HT-29 (cell line): ENCODE results near the gene TSPAN18. TPM values are rescaled to one million over a fixed set of nuclear protein-coding genes. Genes with fewer than 3 reads are reported as not detected.

Experiments
- DNase-seq: peaks from one replicate; pipeline ENCODE4 v3.0.0-alpha.2; 2015; ENCODE audit warnings: low spot score
- total RNA-seq: library from RNA; depleted of rRNA; stranded (reverse); fragments of >200 nt; shearing (Covaris generic); gene quantifications from 2 replicates; pipeline ENCODE4 v1.2.3, GENCODE V29; 2014

TSPAN18 gene
- total RNA-seq, 1 experiment from 2014 or later = not detected

DNA sequence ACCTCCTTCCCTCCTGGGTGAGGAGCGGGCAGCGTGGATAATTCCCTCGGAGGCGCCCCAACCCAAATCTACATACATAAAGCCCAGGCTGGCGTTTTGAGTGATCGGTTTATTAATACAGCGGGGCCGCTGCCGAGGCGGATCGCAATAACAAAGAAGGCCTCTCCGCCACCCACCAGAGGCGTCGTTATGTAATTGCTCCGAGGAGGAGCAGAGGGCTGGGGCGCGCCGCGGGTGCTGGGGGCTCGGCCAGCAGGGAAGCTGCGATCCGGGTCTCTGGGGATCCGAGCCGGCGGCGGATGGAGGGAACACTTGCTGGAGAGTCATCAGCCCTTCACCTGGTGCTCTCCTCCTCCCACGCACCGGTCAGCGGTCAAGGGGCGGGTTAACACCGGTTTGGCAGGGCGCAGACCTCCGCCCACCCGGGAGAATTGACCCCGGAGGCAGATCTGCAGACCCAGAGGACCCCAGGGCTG lies 230.3 kb downstream of the TSPAN18 start:
- DNase-seq = no peak

DNA sequence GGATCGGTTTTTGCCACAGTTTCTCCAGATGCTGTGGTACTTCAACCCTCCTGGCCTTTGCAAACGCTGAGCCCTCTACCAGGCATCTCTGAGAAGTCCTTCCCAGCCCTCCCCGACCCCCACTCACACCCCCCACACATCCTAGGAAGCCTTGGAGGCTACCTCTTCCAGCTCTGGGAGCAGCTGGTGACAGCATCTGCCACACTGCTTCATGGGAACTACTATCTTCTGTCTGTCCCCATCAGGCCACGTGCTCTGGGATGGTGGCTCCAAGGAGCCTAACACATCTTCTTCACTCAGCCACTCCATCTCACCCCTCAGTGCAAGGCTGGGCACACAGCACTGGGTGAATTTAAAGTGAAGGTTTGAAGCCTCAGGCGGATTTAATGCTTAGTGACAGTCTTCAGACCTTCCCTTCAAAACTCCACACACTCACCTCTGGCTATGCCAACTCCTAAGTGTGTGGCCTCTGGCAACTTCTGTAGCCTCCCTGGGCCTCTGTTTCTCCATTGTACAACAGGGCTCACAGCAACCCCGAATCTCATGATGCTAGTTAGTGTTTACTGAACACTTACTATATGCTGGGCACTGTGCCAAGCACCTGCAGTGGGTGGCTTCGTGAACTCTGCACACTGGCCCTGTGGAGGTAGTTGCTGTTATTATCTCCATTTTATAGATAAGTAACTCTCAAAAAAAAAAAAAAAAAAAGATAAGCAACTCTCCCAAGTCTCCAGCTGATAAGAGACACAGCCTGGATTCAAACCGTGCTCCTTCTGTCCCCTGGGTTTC lies 231.2 kb downstream of the TSPAN18 start:
- DNase-seq = peak; percentile 31

DNA sequence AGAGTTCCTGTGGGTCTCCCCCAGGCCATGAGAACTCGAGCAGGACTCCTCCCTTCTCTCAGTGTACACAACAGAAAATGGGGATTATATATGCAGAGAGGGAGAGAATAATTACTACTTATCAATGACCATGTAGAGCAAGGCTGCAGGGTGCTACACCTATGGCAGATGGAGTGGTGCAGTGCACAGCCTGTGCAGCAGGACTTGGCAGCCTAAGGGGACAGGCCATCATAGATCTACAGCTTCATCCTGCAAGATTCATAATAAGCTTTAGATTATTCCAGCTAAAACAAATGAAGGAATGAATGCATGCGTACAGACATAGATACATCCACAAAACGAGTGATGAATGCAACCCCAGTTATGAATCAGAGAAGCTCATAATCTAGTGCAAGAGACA lies 232.3 kb downstream of the TSPAN18 start:
- no peak for DNase-seq

DNA sequence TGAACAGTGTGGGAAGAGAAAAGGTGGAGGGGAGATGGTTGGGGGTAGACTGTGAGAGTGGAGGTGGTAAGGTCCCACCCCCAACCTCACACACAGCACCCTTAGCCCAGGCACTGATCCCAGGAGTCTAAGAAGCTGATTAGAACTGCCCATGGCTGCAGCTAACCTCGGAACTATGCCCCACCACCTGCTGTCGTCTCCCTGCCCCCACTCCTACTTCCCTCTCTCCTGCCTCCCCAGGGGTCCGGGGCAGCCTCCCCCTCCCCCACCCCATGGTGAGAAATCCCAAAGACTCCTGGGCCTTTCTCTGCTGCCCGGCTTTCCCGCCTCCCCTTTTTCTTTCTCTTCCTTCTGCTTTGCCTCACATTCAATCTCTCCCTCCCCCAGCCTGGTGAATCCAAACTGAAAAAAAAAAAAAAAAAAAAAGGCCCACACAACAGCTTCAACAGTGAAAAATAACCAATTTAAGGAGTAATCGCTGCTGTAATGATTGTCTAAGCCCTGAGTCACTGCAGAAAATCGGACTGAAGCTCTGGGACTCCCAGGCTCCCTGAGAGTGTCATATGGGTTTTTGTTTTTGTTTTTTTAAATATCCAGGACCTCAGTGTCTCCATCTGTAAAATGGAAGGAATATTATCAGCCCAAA lies 233.6 kb downstream of the TSPAN18 start:
- no peak for DNase-seq

DNA sequence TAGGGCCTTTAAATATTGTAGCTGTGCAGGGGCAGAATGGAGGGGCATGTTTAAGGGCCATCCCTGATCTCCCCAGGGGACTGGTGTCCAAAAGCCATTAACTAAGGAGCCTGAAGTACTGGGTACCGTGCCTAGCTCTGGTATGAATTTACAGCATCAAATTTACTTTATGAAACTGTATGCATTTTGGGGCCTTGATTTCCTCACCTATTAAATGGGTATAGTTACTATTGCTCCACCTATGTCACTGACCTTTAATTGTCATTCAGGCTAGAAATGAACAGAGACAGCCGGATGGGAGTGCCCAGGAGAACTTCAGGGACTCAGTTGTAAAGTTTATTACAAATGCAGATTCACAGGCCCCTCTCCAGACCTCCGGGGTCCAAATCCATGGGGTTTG lies 235.7 kb downstream of the TSPAN18 start:
- no peak for DNase-seq

DNA sequence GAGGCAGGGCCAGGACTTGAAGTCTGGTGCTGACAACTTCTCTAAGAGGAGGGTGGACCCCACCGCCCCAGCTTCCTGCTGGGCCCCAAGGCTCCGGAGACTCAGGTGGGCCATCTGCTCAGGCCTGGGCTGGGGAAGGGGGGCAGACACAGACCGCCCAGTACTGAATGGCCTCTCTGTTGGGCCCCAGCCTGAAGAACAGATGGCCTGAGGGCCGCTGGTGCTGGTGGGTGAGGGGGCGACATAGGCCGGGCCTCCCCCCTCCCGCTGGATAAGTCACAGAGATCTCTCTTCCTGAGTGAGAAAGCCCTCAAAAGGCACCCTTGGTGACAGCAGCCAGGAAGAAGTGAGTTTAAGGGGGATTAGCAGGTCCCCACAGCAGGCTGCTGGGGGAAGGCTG lies 236.4 kb downstream of the TSPAN18 start:
- no peak for DNase-seq

DNA sequence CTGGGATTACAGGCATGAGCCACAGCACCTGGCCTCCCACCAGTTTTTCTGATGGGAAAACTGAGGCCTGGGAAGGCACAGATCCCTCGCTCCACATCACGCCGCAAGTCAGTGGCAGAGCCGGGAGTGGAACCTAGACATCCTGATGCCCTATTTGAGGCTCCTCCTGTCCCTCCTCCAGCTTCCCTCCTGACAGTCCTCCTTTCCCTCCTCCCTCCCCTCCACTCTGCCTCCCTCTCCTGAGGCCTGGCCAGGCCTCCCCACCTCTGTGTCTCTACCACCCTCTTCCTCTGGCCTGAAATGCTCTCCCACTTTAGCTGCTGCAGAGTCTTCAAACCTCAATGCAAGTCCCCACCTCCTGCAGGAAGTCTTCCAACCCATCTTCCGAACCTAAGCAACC lies 237.2 kb downstream of the TSPAN18 start:
- DNase-seq = no peak

DNA sequence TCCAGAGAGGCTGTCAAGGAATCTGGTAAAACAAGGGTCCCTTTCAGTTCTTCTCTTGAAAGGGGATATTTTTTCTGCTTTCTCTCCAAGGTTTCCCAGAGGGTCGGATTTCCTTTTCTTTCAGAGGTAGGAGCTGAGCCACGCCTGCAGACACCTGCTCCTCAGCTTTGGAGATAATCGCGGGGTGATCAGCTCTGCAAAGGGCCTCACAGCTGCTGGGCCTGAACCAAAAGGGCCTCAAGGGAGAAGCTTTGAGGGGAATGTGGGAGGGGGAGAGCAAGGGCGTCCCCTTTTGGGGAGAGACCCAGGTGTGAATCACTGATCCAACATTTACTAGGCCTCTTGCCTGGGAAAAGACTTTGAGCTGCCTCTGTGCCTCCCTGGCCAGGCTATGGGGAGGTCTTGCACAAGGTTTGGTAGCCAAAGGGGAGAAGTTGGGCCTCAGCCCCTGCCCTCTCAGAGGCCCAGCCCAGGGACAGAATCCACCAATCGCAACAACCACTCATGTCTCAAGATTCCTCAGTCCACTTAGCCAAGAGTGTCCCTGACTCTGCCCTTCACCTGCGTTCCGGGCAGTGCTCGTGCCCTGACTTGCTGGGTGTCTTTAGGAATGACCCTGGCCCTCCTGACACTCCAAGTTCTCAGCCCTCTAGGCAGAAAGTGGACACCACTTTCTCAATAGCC lies 237.9 kb downstream of the TSPAN18 start:
- DNase-seq = no peak

DNA sequence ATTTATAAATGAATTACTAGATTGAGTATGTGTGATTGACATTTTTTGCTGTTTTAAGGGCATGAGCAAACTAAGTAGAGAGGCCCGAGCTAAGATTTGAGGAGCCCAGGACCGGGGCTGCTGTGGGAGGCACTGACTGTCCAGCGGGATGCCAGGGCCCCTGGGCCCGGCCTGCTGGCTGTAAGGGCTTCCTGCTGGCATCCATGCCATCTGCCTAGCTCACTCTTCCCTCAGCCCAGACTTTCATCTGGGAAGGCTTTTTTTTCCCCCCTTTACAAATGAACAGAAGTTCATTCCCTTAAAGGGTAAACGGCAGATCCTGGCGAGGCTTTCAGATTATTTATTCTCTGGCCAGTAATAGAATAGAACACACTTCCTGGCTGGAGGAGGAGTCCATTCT lies 239.9 kb downstream of the TSPAN18 start:
- no peak for DNase-seq

DNA sequence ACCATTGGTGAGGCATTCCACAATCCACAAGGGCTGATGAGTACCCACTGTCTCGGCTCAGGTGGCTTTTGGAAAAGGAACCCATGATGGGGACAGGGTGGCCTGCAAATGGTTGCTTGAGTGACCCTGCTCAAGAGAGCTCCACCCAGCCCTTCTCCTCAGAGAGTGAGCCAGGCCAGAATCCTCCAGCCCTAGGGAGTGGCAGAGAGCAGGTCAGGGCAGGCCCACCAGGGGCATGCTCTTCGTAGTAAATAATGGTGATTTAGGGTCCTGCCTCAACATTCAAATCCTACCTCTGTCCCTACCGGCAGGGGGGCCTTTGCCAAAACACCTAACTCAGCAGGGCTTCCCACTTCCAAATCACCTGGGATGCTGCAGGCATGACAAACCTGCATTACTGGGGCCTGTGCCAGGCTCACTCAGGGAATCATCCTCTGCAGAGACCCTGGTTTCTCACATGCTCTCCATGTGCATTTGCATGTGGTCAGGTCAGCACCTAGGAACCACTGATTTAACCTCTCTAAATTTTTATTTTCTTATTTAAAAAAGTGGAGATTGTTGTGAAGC lies 241.3 kb downstream of the TSPAN18 start:
- no peak for DNase-seq

DNA sequence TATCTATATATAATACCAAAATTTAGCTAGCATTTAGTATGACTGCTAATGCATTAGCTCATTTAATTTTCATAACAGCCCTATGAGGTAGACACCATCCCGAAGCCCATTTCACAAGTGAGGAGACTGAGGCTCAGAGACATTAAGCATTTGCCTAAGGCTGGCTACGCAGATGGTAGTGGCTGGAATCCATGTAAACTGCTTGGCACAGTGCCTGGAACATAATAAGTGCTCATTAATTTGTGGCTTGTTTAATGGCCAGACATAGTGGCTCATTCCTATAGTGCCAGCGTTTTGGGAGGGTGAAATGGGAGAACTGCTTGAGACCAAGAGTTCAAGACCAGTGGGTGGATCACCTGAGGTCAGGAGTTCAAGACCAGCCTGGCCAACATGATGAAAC lies 241.7 kb downstream of the TSPAN18 start:
- DNase-seq = no peak

DNA sequence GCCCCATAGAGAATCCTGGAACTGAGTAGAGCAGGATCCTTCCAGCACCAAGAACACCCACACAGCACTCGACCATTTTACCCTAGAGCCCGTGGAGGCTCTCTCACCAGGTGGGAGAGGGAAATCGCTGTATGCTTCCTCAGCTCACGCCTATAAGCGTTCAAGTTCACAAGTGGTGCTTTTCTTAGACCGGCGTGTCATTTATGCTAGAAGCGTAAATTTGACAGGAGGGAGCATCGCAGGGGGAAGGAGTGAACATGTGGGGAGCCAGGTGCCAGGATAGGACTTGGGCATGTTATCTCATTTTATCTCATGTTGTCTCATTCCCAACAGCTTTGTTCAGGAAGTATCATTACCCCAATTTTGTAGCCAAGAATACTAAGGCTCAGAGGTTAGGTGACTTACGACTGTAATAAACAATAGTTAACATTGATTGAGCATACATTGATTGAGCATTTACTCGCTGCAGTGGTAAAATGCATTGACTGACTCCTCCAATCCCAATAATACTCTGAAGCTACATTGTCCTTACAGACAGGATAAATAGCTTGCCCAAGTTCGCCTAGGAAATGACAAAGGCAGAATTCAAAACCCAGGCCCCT lies 243.0 kb downstream of the TSPAN18 start:
- DNase-seq = no peak

DNA sequence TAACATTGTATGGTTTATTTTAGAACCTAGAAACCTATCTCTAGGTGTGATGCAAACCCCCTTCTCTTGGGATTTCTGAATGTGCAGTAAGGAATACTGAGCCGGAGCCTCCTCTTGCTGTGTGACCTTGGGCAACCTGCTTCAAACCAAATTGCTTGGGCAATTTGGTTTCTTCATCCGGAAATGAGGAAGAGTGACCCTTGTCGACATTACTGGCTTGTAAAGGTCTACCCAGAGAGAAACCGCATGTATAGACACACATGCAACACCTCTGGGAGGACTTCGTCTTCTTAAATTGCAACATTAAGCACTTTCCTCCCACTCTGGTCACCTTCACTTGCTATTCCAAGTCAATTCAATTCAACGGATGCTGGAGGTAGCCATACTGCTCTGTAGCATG lies 243.5 kb downstream of the TSPAN18 start:
- no peak for DNase-seq

DNA sequence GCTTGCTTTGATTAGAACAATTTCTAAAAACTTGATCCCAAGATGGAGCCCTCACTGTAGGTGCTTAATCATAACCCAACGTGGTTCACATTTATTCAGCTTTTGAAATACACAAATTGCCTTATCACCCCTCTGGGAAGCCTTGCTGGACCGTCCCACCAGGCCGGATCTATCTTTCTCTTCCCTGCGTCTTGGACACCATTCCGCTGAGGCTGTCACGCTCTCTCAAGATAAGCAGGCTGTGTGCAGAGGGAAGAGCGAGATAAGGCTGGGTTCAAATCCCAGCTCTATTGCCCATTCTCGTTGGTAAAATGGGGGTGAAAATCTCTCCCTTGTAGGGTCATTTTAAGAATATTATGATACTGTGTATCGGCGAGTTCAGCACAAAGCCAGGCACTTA lies 244.4 kb downstream of the TSPAN18 start:
- DNase-seq = no peak

DNA sequence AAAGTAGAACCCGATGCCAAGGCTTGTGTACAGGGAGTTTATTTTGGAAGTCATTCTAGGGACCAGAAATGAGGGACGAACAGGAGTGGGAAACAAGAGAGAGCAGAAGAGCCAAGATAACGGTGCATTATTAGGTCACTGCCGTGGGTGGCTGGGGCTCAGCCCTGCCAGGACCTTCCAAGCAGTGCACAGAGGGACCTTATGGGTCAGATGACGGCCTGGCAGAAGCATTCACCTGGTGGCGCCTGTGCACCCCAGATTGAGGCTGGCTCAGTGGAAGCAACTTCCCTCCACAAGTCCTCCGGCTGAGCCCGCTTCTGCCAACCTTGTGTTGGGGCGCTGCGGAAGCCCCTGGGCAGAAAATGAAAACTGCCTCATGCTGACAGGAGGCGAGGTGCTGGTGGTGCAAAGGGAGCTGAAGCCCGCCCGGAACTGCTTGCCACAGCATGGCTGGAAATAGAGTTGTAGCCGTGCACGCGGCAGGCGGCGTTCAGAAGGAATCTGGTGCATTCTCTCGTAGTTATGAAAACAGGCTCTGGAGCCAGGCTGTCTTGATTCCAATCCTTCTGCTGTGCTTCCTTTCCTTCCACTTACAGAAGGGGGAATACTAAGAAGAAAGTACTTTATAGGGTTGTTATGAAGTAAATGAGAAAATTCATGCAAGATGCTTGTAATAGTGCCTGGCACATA lies 246.1 kb downstream of the TSPAN18 start:
- no peak for DNase-seq

DNA sequence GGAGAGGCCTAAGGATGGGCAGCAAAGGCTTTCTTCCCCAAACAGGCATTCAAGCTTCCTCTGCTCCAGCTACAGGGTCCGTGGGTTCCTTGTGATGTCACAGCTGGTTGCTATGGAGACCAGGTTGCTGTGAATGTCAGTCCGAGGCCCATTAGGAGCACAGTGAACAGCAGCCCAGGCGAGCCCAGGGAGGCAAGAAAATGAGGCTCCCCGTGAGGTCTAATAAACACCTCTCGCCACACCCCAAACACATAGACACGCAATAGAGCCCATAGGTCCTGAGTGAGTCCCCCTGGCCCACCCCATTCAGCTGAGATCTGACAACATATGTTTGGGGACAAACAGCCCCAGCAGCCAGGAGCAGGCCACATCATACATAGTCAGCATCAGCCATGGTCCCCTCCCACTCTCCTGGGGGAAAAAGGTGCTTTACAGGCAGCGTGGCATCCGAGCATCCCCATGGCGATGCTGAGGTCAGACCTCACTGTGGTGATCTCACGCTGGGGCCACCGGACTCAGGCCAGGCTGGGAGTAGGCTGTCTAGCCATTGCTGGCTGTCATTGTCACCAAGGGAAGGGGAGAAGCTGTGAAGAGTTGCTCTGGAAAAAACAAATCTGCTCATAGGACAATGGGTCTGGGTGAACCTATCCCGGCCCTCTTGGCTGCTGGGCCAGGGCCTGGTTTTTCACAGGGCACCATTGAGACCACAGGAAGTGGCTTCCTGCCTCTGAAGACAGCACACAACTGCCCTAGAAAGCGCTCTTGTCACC lies 247.1 kb downstream of the TSPAN18 start:
- no peak for DNase-seq

DNA sequence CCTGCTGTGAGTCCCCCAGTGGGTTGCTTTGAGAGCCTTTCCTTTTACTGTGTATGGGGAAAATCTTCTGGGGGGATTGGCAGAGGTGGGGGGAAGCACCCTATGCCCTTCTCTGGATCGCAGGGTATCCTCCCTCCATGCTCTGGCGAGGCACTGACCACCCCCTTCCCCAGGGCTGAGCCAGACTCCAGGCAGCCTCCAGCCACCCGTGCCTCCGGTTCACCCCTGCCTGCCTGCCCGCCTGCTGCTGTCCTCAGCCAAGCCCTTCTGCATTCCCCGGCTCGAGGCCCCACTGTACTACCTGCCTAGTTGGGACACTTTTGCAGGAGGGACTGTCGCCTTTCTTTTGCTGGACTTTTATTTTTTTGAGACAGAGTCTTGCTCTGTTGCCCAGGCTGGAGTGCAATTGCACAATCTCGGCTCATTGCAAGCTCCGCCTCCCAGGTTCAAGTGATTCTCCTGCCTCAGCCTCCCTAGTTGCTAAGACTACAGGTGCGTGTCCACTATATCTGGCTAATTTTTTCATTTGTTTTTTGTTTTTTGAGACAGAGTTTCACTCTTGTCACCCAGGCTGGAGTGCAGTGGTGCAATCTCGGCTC lies 247.7 kb downstream of the TSPAN18 start:
- no peak for DNase-seq

DNA sequence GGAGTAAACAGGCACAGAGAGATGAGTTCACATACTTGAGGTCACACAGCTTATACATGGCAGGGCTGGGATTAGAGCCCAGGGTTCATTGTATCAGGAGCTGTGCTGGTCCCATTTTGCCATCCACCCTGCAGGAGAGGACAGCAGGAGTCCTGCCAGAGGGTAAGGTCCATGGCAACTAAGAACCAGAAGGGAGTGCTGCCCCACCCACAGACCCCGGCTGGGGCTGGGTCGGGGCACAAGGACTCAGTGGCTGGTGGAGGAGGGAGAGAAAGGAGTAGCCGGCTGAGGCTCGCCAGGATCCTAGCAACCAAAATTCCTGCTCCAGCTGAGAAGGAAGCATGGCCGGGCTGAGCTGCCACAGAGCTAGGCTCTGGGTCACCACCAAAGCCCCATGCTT lies 249.8 kb downstream of the TSPAN18 start:
- DNase-seq = no peak

DNA sequence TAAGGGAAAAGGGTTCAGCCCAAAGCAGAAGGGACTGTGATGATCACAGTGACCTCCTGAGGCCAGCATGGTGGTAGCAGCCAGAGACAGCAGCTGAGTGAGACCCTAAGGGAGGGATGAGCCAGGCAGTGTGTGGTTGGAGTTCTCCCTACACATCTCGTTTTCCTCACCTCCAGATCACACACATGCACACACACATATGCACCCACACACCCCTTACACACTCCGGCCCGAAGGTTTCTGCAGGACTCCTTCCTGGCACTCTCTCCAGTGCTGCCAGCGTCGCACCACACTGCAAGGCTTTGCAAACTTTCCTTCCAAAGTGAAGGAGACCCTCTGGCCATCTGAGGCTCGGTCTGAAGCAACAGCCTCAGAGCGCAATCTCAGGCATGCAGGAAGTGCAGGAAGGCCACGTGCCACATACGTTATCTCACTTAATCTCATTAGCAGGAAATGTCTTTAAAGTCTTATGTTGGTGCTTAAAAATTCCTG lies 250.8 kb downstream of the TSPAN18 start:
- peak; percentile 57 for DNase-seq
